SK-N-SH treated with all-trans-retinoic acid at 6 μM for 48 hours (cell line): ENCODE results near the gene NEGR1.

Experiments
- ARNTL ChIP-seq: fragments of 450-650 bp; formaldehyde crosslinking; IDR thresholded peaks from 2 replicates; pipeline ENCODE4 v1.5.0; 2020; ENCODE audit warnings: low read depth, mild to moderate bottlenecking, moderate library complexity, borderline replicate concordance
- BACH2 ChIP-seq: fragments of 250-450 bp; sonication (Bioruptor Pico); IDR thresholded peaks from 2 replicates; pipeline ENCODE4 v1.9.0; 2021; ENCODE audit warnings: mild to moderate bottlenecking, borderline replicate concordance
- CSDC2 ChIP-seq: fragments of 250-450 bp; sonication (Bioruptor Pico); IDR thresholded peaks from 2 replicates; pipeline ENCODE4 v1.5.0; 2020; ENCODE audit warnings: mild to moderate bottlenecking, moderate library complexity
- CSRNP3 ChIP-seq: fragments of 250-450 bp; sonication (Bioruptor Pico); IDR thresholded peaks from 2 replicates; pipeline ENCODE4 v1.5.1; 2021; ENCODE audit warnings: mild to moderate bottlenecking, moderate library complexity
- OSR1 ChIP-seq: fragments of 250-450 bp; sonication (Bioruptor Pico); IDR thresholded peaks from 2 replicates; pipeline ENCODE4 v1.8.0; 2022; ENCODE audit warnings: moderate library complexity, mild to moderate bottlenecking, inconsistent platforms
- PATZ1 ChIP-seq: fragments of 250-450 bp; sonication (Bioruptor Pico); IDR thresholded peaks from 2 replicates; pipeline ENCODE4 v1.8.0; 2020; ENCODE audit warnings: mild to moderate bottlenecking, moderate library complexity, borderline replicate concordance
- RARB ChIP-seq: fragments of 250-450 bp; sonication (Bioruptor Pico); IDR thresholded peaks from 2 replicates; pipeline ENCODE4 v1.8.0; 2021; ENCODE audit warnings: mild to moderate bottlenecking, moderate library complexity
- ZC3H10 ChIP-seq: fragments of 250-450 bp; sonication (Bioruptor Pico); IDR thresholded peaks from 2 replicates; pipeline ENCODE4 v1.5.1; 2021; ENCODE audit warnings: mild to moderate bottlenecking, moderate library complexity
- ZFP30 ChIP-seq: fragments of 450-650 bp; formaldehyde crosslinking; IDR thresholded peaks from 2 replicates; pipeline ENCODE4 v1.5.0; 2022; ENCODE audit warnings: mild to moderate bottlenecking, moderate library complexity
- ZNF565 ChIP-seq: fragments of 450-650 bp; formaldehyde crosslinking; conservative IDR thresholded peaks from 2 replicates; pipeline ENCODE4 v1.5.0; 2020; ENCODE audit warnings: low read depth, mild to moderate bottlenecking, moderate library complexity
- ZNF8 ChIP-seq: fragments of 450-650 bp; formaldehyde crosslinking; IDR thresholded peaks from 2 replicates; pipeline ENCODE4 v1.5.0; 2020; ENCODE audit warnings: mild to moderate bottlenecking, moderate library complexity

DNA sequence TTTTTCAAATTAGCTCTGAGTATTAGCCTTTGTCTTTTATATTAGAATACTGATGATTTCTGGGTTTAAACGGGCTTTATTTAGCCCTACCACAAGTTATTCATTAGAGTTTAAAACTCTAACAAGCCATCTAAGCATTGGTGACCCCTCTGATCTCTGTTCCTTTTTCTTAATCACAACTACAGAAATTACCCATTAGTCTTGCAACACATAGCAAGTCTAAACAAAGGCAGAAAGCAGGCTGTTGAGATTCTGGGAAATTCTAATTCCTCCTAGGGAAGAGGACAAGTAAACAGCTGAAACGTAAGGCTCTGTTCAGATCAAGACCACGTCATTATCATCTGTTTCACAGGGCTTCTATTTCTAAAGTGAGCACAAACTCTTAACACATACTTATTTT, 710.3 kb downstream of the NEGR1 start:
- TF ChIP-seq ZNF8 (CRISPR knock-in tag) (no peak), CSRNP3 (CRISPR knock-in tag) (no peak), ZNF565 (no peak), PATZ1 (CRISPR knock-in tag) (no peak), ZFP30 (CRISPR knock-in tag) (no peak), BACH2 (CRISPR knock-in tag) (no peak), RARB (CRISPR knock-in tag) (no peak), ARNTL (CRISPR knock-in tag) (no peak), ZC3H10 (CRISPR knock-in tag) (no peak), CSDC2 (no peak), OSR1 (CRISPR knock-in tag) (no peak)
